Nucleus accumbens (tissue), 56 donors: ENCODE data around the gene RASSF3.
"Not testable (repeated sequence)": the region's sequence is repeated elsewhere in the genome, so short reads cannot be mapped to it uniquely, and the experiment has no call there.

Experiments
- DNase-seq, 56 donors: peaks; one replicate each; lab custom pipeline; 2025; lab: John Stamatoyannopoulos, UW

The RASSF3 gene

DNA sequence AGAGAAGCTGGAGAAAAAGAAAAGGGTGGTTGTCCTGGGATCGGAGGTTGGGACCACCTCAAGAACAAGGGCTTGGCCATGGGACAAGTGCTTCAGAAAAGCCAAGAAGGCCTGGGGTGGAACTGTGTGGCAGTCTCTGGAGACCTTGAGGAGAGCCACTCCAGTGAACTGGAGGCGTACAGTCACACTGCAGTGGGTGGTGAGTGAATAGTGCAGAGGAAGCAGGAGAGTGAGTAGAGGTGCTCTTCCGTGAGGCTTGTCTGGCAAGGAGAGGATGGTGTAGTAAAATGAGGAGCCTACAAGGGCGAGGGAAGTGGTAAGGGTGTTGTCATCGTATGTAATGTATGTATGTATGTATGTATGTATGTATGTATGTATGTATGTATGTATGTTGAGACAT, 20.9 kb downstream of the RASSF3 start:
- DNase-seq = no peak

DNA sequence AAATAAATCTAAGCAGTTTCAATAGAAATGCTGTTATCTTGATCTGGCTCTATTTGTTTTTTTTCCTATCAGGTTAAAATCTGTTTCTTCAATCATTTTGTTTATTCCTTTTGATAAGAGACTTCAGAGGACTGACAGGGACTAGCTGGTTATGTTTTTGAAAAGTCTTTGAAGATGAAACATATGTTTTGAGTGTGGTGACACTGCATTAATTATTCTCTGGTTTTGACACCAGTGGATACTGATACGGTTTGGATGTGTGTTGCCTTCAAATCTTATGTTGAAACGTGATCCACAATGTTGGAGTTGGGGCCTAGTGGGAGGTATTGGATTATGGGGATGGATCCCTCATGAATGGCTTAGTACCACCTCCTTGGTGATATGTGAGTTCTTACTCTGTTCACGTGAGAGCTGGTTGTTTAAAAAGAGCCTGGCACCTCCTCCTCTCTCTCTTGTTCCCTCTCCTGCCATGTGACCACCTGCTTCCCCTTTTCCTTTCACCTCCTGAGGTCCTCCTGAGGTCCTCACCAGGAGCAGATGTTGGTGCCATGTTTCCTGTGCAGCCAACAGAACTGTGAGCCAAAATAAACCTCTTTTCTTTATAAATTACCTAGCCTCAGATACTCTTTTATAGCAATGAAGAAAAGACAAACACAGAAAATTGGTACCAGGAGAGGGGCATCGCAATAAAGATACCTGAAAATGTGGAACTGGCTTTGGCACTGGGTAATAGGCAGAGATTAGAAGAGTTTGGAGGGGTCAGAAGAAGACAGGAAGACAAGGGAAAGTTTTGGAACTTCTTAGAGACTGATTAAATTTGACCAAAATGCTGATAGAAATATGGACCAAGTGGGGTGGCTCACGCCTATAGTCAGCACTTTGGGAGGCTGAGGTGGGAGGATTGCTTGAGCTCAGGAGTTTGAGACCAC, 23.0 kb downstream of the RASSF3 start:
- no peak for DNase-seq

DNA sequence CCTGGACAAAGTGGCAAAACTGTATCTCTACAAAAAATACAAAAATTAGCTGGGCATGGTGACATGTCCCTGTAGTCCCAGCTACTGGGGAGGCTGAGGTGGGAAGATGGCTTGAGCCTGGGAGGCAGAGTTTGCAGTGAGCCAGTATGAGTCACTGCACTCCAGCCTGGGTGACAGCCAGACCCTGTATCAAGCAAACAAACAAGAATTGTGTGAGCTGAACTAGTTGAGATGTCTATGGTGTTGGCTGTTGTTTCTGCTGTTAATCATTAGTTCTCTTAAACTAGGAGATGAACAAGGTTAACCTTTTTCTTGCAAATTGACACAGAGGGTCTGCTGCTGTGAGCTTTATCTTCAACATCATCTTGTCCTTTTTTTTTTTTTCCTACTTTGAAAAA, 23.6 kb downstream of the RASSF3 start:
- peak in 1 of 56 donors; percentile 6 for DNase-seq

DNA sequence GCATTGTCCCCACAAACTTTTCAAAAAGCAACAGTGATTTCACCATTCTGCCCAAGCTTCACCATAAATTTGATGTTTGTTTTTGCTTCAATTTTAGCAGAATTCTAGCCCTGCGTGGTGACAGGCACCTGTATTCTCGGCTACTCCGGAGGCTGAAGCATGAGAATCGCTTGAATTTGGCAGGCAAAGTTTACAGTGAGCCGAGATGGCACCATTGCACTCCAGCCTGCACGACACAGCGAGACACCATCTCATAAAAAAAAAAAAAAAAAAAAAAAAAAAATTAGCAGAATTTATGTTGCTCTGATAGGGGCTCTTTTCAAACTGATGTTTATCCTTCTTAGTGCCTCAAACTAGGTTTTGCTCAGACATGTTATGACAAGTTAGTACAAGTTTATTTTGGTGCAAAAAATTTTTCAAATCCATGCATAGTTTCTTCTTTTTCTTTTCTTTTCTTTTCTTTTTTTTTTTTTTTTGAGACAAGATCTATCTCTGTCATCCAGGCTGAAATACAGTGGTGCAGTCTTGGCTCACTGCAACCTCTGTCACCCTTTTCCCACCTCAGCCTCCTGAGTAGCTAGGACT, 24.3 kb downstream of the RASSF3 start:
- no peak for DNase-seq

DNA sequence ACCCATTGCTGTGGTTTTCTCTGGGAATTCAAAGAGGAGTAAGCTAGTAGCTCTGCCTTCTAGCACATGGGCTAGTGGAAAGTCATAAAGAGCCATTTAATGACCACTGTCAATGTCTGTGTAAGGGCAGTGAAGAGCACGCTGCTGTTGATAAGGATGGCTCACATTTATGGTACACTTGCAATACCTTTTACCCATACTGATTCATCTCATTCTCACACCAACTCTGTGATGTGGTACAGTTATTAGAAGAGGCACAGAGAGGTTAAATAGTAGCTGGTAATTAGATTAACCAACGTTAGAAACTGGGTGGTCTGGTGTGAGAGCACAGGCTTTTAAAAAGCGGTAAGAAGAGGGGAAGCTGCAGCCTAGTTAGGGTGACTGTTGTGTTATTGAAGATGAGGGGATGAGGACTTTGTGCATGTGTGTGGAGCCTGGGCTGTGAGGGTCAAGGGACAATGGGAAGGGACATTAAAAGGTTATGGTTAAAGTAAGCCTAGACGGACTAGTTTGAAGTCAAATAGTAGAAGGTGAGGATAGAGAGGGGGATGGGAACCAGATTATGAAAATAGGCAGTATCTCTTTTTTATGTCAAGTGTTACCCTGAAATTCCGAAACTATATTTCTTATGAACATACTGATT, 25.2 kb downstream of the RASSF3 start:
- DNase-seq = no peak

DNA sequence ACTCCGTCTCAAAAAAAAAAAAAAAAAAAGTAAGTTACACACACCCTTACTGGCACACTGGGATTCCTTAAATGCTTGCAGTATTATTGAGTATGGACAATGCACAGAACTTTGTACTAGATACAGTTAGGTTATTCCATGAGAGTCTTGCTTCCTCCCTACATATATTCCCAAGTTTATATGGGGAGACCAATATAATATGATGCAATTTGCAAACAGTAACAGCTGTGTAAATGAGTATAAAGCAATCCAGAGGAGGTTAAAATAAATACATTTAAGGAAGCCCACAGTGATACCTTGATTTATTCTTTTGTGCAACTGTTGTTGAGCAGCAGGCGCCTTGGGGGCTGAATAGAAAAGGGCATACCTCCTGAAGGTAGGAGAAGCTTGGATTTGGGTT, 26.6 kb downstream of the RASSF3 start:
- DNase-seq = no peak

DNA sequence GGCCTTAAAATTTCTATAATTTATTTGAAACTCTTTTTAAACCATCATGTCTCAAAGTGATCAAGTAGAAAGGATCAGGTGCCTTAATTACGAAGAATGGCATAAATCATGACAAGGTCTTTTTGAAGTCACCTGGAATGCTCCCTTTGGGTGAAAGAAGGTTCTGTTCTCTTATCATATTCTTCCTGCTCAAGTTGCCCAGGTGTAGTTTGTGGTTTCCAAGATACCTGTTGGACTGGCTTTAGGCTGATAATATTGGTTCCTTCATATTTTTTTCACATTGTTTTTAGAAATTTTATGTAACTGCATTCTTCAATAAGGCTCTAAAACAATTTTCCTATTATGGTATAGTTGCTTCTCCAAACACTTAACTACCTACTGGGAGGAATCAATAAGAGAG, 29.2 kb downstream of the RASSF3 start:
- no peak for DNase-seq

DNA sequence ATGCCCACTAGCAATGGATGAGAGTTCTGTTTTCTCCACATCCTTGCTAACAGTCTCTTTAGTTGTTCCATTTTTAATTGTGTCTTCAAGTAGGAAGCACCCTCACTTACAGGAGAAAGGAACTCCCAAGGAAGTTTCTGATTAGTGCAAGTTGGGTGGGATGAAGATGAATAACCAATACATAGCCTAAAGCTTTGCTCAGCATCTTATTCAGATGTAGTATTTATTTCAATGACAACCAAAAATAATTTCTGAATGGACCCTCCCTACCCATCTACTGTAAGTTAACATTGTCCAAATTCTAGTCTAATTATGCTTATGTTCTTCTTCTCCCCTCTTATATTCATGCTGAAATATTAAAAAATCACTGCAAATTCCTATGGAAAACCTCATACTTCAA, 36.0 kb downstream of the RASSF3 start:
- no peak for DNase-seq

DNA sequence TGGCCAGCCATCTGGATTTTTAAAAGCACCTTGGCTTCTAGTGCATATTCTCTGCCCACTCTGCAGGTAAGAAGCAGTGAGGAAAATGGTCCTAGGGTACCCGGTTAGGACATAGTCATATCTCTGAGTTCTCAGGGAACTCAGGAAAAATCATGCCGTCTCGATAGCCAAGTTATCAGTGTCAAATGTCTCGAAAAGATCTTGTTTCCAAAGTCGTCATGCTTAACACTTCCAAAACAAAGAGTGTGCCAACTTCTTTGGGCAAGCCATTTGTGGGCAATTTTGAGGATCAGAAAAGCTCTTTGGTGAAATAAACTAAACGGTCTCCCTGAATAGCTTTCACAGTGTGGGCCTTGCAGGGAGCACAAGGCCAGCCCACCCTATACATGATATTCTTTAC, 39.2 kb downstream of the RASSF3 start:
- DNase-seq = no peak

DNA sequence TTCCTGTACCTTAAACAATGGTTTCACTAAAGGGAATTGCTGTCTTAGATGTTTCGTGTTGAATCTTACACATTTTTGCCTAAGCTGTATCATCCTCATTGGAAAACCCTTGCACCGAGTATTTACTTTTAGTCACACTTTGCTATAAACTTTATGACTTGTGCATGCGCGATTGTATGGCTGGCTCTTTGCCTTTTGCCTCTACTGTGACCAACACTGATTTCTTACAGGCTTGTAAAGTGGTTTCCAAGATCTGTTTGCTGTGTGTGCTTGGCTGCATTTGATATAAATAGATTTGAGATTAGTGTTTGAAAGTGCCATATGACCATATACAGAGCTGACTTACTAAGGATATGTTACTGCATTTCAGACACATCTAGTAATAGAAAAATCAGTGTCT, 40.5 kb downstream of the RASSF3 start:
- no peak for DNase-seq

DNA sequence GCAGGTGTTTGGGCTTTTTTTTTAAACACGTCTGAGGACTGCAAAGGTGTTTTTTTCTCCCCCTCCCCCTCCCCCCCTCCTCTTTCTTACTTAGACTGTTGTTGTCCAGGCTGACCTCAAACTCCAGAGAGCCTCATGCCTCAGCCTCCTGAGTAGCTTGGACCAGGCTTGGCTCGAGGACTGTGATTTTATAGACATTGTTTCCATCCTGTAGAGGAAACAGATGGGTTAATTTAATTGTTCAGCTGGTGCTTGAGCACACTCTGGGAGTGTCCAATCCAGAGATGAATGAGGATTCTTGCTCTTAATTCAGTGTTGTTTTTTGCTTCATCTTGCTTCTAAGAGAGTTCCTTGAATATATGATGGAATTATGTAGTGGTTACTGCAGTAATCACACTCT, 42.1 kb downstream of the RASSF3 start:
- DNase-seq = no peak

DNA sequence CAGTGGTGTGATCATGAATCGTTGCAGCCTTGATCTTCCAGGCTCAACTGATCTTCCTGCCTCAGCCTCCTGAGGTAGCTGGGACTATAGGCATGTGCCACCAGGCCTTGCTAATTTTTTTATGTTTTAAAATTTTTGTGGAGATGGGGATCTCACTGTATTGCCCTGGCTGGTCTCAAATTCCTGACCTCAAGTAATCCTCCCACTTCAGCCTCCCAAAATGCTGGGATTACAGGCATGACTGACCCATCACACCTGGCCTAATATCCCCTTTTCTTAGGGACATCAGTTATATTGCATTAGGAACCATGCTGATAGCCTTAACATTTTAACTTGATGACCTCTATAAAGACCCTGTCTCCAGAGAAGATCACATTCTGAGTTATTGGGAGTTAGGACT, 42.8 kb downstream of the RASSF3 start:
- no peak for DNase-seq

DNA sequence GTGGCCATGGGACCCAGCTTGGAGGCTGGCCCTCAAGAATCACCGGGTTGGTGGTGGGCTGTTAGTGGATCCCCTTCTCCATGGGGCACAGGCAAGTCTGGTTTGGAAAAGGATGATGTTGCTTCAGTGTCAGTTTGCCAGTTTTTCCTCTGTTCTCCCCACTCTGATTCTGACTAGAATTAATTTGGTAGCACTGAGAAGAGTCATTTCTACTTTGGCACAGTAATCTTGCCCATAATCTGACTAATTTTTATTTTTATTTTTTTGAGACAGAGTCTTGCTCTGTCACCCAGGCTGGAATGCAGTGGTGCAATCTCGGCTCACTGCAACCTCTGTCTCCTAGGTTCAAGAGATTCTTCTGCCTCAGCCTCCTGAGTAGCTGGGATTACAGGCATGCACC, 43.6 kb downstream of the RASSF3 start:
- DNase-seq = not testable (repeated sequence)

DNA sequence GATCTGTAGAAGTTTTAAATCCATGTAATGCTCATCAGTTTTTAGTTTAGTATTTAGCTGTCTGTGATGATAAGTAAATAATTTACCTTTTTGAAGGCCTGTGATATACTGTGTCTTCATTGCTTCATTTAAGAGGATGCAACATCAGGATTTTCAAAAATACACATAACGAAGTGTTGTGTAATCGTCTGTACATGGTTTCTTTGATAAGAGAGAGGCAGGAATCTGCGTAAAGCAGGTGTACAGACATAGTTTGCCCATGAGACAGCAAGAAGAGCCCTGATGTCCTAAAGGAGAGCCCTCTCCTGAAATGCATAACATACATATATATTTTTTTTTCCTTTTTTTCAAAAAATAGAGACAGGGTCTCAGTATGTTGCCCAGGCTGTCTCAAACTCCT, 44.8 kb downstream of the RASSF3 start:
- no peak for DNase-seq

DNA sequence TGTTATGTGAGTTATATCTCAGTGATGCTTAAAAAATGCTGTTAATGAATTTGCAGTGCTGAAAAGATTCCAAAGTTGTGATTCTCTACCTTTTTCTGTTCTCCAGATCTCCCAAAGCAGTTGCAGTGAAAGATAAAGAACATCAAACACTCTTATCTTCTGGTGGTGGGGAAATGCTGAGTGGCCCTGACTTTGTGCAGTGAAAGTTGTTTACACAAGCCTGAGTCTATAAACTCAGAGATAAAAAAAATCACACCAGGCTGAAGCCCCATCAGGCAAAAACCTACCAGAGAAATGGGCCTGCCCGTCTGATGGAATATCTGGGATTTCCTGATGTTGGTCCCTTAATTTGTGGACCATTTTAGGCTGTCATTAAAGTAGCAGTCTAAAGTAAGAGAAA, 46.1 kb downstream of the RASSF3 start:
- DNase-seq = no peak

DNA sequence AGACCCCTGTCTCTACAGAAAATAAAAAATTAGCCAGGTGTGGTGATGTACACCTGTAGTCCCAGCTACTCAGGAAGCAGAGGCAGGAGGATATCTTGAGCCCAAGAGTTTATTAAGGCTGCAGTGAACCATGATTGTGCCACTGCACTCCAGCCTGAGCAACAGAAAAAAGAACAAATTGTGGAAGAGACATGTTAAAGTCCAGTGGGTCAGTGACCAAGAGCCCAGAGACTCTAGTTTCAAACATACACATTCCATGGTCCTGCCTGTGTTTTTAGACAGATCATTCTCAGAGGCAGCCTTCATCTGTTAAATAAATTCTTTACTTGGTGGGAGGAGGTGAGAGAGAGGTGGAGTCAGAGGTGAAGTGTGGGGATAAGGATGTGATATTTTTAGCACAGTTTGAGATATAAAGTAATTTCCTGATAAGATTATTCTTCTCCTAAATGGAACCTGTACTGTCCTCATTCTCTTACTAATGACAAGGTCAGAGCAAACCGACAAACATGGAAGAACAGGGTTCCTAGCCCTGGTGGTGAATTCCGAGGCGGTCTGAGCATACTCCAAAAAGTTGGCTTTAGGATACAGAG, 48.7 kb downstream of the RASSF3 start:
- no peak for DNase-seq

DNA sequence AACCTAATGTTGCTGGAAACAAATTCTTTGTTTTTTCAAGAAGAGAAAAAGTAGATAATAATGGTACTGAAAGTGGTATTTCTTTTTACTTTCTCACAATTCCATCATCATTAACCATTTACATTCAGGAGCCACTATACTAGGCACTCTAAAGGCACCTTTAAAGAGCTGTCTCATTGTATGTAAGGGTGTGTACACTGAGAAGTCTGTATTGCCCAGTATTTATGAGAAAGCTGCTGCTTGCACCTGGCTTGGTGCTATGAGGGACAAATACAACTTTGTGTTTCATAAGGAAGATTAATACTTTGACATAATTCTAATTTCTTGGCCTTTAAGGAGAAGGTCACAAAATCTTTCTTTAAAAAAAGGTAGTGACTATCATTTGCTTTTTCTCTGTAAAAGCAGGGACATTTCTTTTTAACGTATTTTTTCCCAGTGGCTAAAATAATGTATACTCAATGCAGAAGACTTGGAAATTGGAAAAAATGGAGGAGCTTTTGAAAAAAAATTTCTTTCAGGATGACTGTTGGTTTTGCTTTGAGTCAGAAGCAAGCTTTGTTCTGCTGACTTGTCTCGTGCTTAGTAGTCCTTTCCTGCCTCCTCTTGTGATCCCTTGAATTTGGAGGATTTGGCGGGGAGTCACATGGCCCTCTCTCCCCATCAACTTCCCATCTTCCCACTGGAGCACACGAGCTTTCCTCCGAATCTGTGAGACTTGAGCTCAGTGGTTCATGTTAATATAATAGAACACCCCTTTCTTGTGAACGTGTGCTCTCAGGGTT, 50.1 kb downstream of the RASSF3 start:
- no peak for DNase-seq

DNA sequence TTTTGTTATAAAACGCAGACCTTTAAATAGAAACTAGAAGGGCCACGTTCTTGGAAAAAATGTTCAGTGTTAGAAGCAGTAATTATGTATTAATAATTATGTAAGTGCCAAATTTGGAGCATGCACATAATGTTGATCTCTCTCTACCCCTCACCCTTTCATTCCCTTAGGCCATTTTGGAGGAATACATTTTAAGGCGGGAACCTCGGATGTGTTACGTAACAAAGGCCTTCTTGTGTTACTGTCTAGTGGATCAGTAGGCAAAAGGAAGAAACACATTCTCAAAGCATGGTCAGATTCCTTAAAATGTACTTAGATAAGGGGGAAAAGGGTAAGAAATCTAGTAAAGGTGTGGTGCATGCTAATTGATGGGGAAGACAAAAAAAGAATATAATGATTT, 52.7 kb downstream of the RASSF3 start:
- no peak for DNase-seq

DNA sequence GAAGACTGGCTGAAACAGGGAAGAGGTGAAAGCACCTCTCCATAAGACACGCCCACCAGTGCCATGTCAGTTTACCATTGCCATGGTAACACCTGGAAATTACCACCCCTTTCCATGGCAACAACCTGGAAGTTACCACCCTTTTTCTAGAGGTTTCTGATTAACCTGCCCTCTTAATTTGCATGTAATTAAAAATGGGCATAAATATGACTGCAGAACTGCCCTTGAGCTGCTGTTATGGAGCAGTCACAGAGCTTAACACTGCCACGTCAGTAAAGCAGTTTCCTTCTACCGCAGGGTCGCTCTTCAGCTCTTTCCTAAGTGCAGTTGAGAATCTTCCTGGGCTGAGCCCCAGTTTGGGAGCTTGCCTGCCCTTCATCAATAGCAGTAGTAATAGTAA, 55.2 kb downstream of the RASSF3 start:
- DNase-seq = no peak

DNA sequence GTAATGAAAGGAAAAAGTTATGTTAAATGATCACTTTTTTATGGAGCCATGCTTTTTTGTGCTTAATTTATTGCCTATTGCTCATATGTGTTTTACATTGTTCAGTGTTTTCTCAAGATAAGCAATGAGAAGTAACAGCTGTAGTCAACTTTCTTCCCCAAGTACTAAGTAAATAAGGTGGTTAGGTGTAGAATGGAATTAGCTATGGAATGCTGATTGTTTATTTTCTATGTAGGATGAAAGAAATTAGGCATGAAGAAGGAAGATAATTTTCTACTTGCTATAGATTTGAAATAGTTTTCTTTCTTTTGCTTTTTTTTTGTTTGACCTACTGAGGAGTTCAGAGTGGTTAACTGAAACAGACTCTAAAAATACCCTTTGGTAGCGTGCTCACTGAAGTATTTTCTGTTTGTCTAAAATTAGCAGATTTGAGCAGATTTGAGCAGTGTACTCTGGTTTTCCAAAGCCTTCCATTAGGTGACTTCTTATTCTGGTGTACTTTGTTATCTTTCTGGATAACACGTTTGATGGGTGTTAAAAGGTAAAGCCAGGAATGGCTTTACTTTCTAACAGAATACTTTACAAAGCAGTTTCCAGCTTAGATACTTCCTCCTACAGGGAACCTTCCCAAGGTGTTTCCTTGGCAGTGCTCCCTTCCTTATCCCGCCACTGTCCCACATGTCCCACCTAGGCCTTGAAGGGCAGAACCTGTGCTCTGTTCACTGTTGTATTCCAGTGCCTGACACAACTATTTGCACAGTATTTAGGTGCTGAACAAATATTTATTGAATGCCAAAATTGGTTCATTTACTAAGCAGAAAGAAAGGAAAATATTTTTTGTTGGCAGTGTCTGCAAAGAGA, 56.0 kb downstream of the RASSF3 start:
- no peak for DNase-seq
